ENCODE measurements around the gene TMEM255A. TPM values are rescaled to one million over a fixed set of nuclear protein-coding genes. Genes with fewer than 3 reads are reported as not detected.

TMEM255A gene
- total and polyA plus RNA-seq, 2 experiments from 2014 or later = 0.21 to 0.28 TPM

DNA sequence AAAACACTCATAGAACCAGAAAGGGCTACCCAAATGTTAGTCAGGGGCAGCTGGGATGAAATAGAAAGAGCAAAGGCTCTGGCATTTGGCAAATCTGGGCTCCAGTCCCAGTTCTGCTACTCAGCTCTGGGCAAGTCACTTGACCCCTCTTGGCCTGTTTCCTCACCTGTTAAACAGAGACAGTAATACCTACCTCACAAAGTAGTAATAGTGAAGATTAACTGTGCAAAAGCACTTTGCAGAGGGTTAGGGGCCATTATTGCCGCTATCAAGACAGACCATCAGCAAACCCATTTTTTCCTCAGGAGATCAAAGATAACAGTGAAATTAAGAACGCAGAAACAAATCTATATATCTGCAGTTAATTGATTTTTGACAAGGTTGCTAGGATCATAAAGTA lies 40.0 kb downstream of the TMEM255A start:
- Histone ChIP-seq H3K9me2 (ENCODE audit: insufficient read depth) (no peaks in the 10 kb centered on the region), H3K27ac (ENCODE audit: low read depth) (no peak overlapping the region), H3K27me3 (ENCODE audit: insufficient read depth) (peaks cover 17% of the 10 kb centered on the region; the same call in 1 of the 2 replicates), H3K36me3 (ENCODE audit: insufficient read depth) (no peaks in the 10 kb centered on the region), H2AFZ (no peak overlapping the region), H3K4me1 (ENCODE audit: insufficient read depth) (peaks cover 7% of the 10 kb centered on the region; the same call in 1 of the 2 replicates), H4K20me1 (replicated peaks; ENCODE audit: insufficient read depth) (no peaks in the 10 kb centered on the region), H3F3A (replicated peaks; ENCODE audit: low read depth) (no peaks in the 10 kb centered on the region), H3K4me3 (no peak overlapping the region), H3K4me2 (no peak overlapping the region), H3K79me2 (replicated peaks; ENCODE audit: insufficient read depth) (no peaks in the 10 kb centered on the region)
- no peak overlapping the region for H3K27ac Mint-ChIP-seq
- DNase-seq (ENCODE audit: low spot score) = no peak
- peaks cover 22% of the 10 kb centered on the region for H3K4me1 Mint-ChIP-seq
- peaks cover 7% of the 10 kb centered on the region for H3K27me3 Mint-ChIP-seq (ENCODE audit: insufficient read depth, low read depth, poor library complexity)
- no peak for ATAC-seq
- H3K4me3 Mint-ChIP-seq = no peak overlapping the region
- no peak for TF ChIP-seq POLR2AphosphoS5 (IDR thresholded peaks at IDR 0.05; ENCODE audit: low read depth)
- no peak for TF ChIP-seq STAT1 (IDR thresholded peaks at IDR 0.05; ENCODE audit: unreplicated experiment)
- TF ChIP-seq, protein P1, sequence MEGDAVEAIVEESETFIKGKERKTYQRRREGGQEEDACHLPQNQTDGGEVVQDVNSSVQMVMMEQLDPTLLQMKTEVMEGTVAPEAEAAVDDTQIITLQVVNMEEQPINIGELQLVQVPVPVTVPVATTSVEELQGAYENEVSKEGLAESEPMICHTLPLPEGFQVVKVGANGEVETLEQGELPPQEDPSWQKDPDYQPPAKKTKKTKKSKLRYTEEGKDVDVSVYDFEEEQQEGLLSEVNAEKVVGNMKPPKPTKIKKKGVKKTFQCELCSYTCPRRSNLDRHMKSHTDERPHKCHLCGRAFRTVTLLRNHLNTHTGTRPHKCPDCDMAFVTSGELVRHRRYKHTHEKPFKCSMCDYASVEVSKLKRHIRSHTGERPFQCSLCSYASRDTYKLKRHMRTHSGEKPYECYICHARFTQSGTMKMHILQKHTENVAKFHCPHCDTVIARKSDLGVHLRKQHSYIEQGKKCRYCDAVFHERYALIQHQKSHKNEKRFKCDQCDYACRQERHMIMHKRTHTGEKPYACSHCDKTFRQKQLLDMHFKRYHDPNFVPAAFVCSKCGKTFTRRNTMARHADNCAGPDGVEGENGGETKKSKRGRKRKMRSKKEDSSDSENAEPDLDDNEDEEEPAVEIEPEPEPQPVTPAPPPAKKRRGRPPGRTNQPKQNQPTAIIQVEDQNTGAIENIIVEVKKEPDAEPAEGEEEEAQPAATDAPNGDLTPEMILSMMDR (conservative IDR thresholded peaks at IDR 0.05; ENCODE audit: low read depth in 2 of 2) = no peak
- TF ChIP-seq, protein P2, sequence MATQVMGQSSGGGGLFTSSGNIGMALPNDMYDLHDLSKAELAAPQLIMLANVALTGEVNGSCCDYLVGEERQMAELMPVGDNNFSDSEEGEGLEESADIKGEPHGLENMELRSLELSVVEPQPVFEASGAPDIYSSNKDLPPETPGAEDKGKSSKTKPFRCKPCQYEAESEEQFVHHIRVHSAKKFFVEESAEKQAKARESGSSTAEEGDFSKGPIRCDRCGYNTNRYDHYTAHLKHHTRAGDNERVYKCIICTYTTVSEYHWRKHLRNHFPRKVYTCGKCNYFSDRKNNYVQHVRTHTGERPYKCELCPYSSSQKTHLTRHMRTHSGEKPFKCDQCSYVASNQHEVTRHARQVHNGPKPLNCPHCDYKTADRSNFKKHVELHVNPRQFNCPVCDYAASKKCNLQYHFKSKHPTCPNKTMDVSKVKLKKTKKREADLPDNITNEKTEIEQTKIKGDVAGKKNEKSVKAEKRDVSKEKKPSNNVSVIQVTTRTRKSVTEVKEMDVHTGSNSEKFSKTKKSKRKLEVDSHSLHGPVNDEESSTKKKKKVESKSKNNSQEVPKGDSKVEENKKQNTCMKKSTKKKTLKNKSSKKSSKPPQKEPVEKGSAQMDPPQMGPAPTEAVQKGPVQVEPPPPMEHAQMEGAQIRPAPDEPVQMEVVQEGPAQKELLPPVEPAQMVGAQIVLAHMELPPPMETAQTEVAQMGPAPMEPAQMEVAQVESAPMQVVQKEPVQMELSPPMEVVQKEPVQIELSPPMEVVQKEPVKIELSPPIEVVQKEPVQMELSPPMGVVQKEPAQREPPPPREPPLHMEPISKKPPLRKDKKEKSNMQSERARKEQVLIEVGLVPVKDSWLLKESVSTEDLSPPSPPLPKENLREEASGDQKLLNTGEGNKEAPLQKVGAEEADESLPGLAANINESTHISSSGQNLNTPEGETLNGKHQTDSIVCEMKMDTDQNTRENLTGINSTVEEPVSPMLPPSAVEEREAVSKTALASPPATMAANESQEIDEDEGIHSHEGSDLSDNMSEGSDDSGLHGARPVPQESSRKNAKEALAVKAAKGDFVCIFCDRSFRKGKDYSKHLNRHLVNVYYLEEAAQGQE (IDR thresholded peaks at IDR 0.05; ENCODE audit: unreplicated experiment) = no peak
- no peak for TF ChIP-seq EZH2 (IDR thresholded peaks at IDR 0.05; ENCODE audit: low read depth, unreplicated experiment)
- TF ChIP-seq ZNF331 (CRISPR knock-in tag; IDR thresholded peaks at IDR 0.05; ENCODE audit: low read depth) = no peak
- TF ChIP-seq, protein P3, sequence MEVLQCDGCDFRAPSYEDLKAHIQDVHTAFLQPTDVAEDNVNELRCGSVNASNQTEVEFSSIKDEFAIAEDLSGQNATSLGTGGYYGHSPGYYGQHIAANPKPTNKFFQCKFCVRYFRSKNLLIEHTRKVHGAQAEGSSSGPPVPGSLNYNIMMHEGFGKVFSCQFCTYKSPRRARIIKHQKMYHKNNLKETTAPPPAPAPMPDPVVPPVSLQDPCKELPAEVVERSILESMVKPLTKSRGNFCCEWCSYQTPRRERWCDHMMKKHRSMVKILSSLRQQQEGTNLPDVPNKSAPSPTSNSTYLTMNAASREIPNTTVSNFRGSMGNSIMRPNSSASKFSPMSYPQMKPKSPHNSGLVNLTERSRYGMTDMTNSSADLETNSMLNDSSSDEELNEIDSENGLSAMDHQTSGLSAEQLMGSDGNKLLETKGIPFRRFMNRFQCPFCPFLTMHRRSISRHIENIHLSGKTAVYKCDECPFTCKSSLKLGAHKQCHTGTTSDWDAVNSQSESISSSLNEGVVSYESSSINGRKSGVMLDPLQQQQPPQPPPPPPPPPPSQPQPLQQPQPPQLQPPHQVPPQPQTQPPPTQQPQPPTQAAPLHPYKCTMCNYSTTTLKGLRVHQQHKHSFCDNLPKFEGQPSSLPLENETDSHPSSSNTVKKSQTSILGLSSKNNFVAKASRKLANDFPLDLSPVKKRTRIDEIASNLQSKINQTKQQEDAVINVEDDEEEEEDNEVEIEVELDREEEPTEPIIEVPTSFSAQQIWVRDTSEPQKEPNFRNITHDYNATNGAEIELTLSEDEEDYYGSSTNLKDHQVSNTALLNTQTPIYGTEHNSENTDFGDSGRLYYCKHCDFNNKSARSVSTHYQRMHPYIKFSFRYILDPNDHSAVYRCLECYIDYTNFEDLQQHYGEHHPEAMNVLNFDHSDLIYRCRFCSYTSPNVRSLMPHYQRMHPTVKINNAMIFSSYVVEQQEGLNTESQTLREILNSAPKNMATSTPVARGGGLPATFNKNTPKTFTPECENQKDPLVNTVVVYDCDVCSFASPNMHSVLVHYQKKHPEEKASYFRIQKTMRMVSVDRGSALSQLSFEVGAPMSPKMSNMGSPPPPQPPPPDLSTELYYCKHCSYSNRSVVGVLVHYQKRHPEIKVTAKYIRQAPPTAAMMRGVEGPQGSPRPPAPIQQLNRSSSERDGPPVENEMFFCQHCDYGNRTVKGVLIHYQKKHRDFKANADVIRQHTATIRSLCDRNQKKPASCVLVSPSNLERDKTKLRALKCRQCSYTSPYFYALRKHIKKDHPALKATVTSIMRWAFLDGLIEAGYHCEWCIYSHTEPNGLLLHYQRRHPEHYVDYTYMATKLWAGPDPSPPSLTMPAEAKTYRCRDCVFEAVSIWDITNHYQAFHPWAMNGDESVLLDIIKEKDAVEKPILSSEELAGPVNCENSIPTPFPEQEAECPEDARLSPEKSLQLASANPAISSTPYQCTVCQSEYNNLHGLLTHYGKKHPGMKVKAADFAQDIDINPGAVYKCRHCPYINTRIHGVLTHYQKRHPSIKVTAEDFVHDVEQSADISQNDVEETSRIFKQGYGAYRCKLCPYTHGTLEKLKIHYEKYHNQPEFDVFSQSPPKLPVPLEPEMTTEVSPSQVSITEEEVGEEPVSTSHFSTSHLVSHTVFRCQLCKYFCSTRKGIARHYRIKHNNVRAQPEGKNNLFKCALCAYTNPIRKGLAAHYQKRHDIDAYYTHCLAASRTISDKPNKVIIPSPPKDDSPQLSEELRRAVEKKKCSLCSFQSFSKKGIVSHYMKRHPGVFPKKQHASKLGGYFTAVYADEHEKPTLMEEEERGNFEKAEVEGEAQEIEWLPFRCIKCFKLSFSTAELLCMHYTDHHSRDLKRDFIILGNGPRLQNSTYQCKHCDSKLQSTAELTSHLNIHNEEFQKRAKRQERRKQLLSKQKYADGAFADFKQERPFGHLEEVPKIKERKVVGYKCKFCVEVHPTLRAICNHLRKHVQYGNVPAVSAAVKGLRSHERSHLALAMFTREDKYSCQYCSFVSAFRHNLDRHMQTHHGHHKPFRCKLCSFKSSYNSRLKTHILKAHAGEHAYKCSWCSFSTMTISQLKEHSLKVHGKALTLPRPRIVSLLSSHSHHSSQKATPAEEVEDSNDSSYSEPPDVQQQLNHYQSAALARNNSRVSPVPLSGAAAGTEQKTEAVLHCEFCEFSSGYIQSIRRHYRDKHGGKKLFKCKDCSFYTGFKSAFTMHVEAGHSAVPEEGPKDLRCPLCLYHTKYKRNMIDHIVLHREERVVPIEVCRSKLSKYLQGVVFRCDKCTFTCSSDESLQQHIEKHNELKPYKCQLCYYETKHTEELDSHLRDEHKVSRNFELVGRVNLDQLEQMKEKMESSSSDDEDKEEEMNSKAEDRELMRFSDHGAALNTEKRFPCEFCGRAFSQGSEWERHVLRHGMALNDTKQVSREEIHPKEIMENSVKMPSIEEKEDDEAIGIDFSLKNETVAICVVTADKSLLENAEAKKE (CRISPR knock-in tag; IDR thresholded peaks at IDR 0.05) = no peak
- TF ChIP-seq CREB1 (CRISPR knock-in tag; IDR thresholded peaks at IDR 0.05; ENCODE audit: low read depth) = no peak
- TF ChIP-seq JUNB (IDR thresholded peaks at IDR 0.05; ENCODE audit: unreplicated experiment) = no peak
- no peak for TF ChIP-seq NANOG (IDR thresholded peaks at IDR 0.05; ENCODE audit: borderline replicate concordance)
- no peak for TF ChIP-seq EZH2phosphoT487 (IDR thresholded peaks at IDR 0.05; ENCODE audit: unreplicated experiment)
- no peak for TF ChIP-seq ZNF114 (CRISPR knock-in tag; IDR thresholded peaks at IDR 0.05)
- TF ChIP-seq, protein P4, sequence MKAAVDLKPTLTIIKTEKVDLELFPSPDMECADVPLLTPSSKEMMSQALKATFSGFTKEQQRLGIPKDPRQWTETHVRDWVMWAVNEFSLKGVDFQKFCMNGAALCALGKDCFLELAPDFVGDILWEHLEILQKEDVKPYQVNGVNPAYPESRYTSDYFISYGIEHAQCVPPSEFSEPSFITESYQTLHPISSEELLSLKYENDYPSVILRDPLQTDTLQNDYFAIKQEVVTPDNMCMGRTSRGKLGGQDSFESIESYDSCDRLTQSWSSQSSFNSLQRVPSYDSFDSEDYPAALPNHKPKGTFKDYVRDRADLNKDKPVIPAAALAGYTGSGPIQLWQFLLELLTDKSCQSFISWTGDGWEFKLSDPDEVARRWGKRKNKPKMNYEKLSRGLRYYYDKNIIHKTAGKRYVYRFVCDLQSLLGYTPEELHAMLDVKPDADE (IDR thresholded peaks at IDR 0.05) = no peak
- H3K36me3 Mint-ChIP-seq (ENCODE audit: low read depth) = no peaks in the 10 kb centered on the region
- H3K9me3 Mint-ChIP-seq = no peaks in the 10 kb centered on the region
